IMR-90 (cell line): ENCODE measurements around the gene SKAP1. TPM values are rescaled to one million over a fixed set of nuclear protein-coding genes. Genes with fewer than 3 reads are reported as not detected.

Experiments used
- ATAC-seq: fragments of 200-7000 bp; cut with Tn5 transposase; 2 replicates; pipeline ENCODE4 v1.9.1; 2020; ENCODE audit warnings: low read depth, mild to moderate bottlenecking, moderate library complexity
- BruUV-seq: library from RNA; stranded (reverse); fragments of 400-500 nt; replicated peaks from 2 replicates; lab custom pipeline; 2021; lab: Mats Ljungman, UMichigan
- CTCF ChIA-PET: fragments of 300-600 bp; formaldehyde crosslinking; extraction: SDS; loops from one replicate; lab custom pipeline; 2021; ENCODE audit warnings: antibody characterized with exemption; lab: Yijun Ruan, JAX
- POLR2A ChIA-PET: fragments of 300-600 bp; sonication (Branson Sonifier 250); formaldehyde crosslinking; loops from one replicate; lab custom pipeline; 2022; ENCODE audit warnings: antibody characterized with exemption; ENCODE audit not compliant: unreplicated experiment; lab: Charles Lee
- DNase-seq: peaks from one replicate; pipeline ENCODE4 v3.0.0; 2013
- H2AFZ ChIP-seq: replicated peaks from 2 replicates; pipeline ENCODE3; 2013; ENCODE audit warnings: low read length, mild to moderate bottlenecking; ENCODE audit not compliant: poor library complexity
- H2AK5ac ChIP-seq: 2 replicates; pipeline ENCODE4 v1.6.1; 2013; ENCODE audit warnings: low read depth, low read length, inconsistent platforms
- H2AK9ac ChIP-seq: replicated peaks from 2 replicates; pipeline ENCODE3; 2013; ENCODE audit warnings: mild to moderate bottlenecking, low read depth, low read length, moderate library complexity; ENCODE audit not compliant: poor library complexity
- H2BK120ac ChIP-seq: 2 replicates; pipeline ENCODE4 v1.6.1; 2013; ENCODE audit warnings: low read depth, low read length, inconsistent platforms
- H2BK15ac ChIP-seq: 3 replicates; pipeline ENCODE4 v1.6.1; 2013; ENCODE audit warnings: low read depth, low read length, inconsistent platforms
- H2BK20ac ChIP-seq: 2 replicates; pipeline ENCODE4 v1.6.1; 2013; ENCODE audit warnings: low read depth, mild to moderate bottlenecking, inconsistent platforms, low read length, moderate library complexity
- H2BK5ac ChIP-seq: 2 replicates; pipeline ENCODE4 v1.6.1; 2013; ENCODE audit warnings: mild to moderate bottlenecking, low read depth, low read length, inconsistent platforms; ENCODE audit not compliant: poor library complexity, severe bottlenecking
- H3K14ac ChIP-seq: replicated peaks from 2 replicates; pipeline ENCODE4 v1.6.1; 2013; ENCODE audit warnings: low read depth, low read length, inconsistent platforms
- H3K18ac ChIP-seq: 2 replicates; pipeline ENCODE4 v1.6.1; 2013; ENCODE audit warnings: low read depth, low read length, control low read depth
- H3K23ac ChIP-seq: 2 replicates; pipeline ENCODE4 v1.6.1; 2013; ENCODE audit warnings: low read depth, low read length, inconsistent platforms
- H3K27ac ChIP-seq: 2 replicates; pipeline ENCODE4 v1.5.1; 2013; ENCODE audit warnings: mild to moderate bottlenecking, control low read depth, low read length; ENCODE audit not compliant: insufficient read depth
- H3K27me3 ChIP-seq: 2 replicates; pipeline ENCODE4 v1.6.1; 2013; ENCODE audit warnings: low read length; ENCODE audit not compliant: control insufficient read depth, insufficient read depth
- H3K36me3 ChIP-seq: 2 replicates; pipeline ENCODE4 v1.6.1; 2013; ENCODE audit warnings: low read length, mixed read lengths; ENCODE audit not compliant: control insufficient read depth, insufficient read depth
- H3K4ac ChIP-seq: 2 replicates; pipeline ENCODE4 v1.6.1; 2013; ENCODE audit warnings: low read depth, low read length, inconsistent platforms
- H3K4me1 ChIP-seq: 2 replicates; pipeline ENCODE4 v1.6.1; 2013; ENCODE audit warnings: low read length, mixed read lengths; ENCODE audit not compliant: control insufficient read depth, insufficient read depth
- H3K4me2 ChIP-seq: 2 replicates; pipeline ENCODE4 v1.6.1; 2013; ENCODE audit warnings: low read depth, mild to moderate bottlenecking, control low read depth, low read length, moderate library complexity
- H3K4me3 ChIP-seq: 2 replicates; pipeline ENCODE4 v1.5.1; 2013; ENCODE audit warnings: low read depth, mild to moderate bottlenecking, control low read depth, low read length, moderate library complexity; ENCODE audit not compliant: insufficient read depth
- H3K56ac ChIP-seq: 2 replicates; pipeline ENCODE4 v1.6.1; 2013; ENCODE audit warnings: low read length, inconsistent platforms; ENCODE audit not compliant: insufficient read depth; ENCODE audit errors: extremely low read depth
- H3K79me1 ChIP-seq, 2 experiments: 2 replicates each; pipeline ENCODE4 v1.6.1; 2013; ENCODE audit warnings: low read length in 2 of 2, inconsistent platforms in 1 of 2, low read depth in 1 of 2
- H3K9ac ChIP-seq: 2 replicates; pipeline ENCODE4 v1.6.1; 2013; ENCODE audit warnings: low read depth, low read length, control low read depth
- H3K9me1 ChIP-seq: 2 replicates; pipeline ENCODE4 v1.6.1; 2013; ENCODE audit warnings: low read length, inconsistent platforms; ENCODE audit not compliant: insufficient read depth
- H3K9me3 ChIP-seq: 2 replicates; pipeline ENCODE4 v1.6.1; 2013; ENCODE audit warnings: low read length; ENCODE audit not compliant: control insufficient read depth, insufficient read depth
- H4K20me1 ChIP-seq: 2 replicates; pipeline ENCODE4 v1.6.1; 2013; ENCODE audit warnings: low read length, inconsistent platforms; ENCODE audit not compliant: insufficient read depth
- H4K5ac ChIP-seq: 2 replicates; pipeline ENCODE4 v1.6.1; 2013; ENCODE audit warnings: mild to moderate bottlenecking, low read depth, low read length, control low read depth
- H4K8ac ChIP-seq, 2 experiments: 2 replicates each; pipeline ENCODE4 v1.6.1; 2013; ENCODE audit warnings: low read depth in 2 of 2, low read length in 2 of 2, control low read depth in 1 of 2, inconsistent platforms in 1 of 2
- H4K91ac ChIP-seq: 2 replicates; pipeline ENCODE4 v1.6.1; 2013; ENCODE audit warnings: low read depth, low read length, inconsistent platforms; ENCODE audit not compliant: insufficient read depth
- BHLHE40 ChIP-seq: fragments of 150-350 bp; IDR thresholded peaks from 2 replicates; pipeline ENCODE4 v1.6.1; 2016; ENCODE audit warnings: mild to moderate bottlenecking, low read depth, low read length
- CEBPB ChIP-seq: IDR thresholded peaks from 2 replicates; pipeline ENCODE4 v1.6.1; 2012; ENCODE audit warnings: low read depth, low read length, improper control_type of control experiment
- CHD1 ChIP-seq: IDR thresholded peaks from 2 replicates; pipeline ENCODE4 v1.6.1; 2012; ENCODE audit warnings: low read depth, low read length, improper control_type of control experiment
- ELK1 ChIP-seq: fragments of 150-350 bp; IDR thresholded peaks from 2 replicates; pipeline ENCODE4 v1.6.1; 2016; ENCODE audit warnings: low read depth, mild to moderate bottlenecking, low read length, moderate library complexity, borderline replicate concordance
- FOS ChIP-seq: fragments of 150-350 bp; IDR thresholded peaks from 2 replicates; pipeline ENCODE4 v1.6.1; 2016; ENCODE audit warnings: low read depth, low read length
- MAFK ChIP-seq: IDR thresholded peaks from 2 replicates; pipeline ENCODE4 v1.6.1; 2012; ENCODE audit warnings: low read depth, low read length, improper control_type of control experiment
- MAZ ChIP-seq: IDR thresholded peaks from 2 replicates; pipeline ENCODE4 v1.6.1; 2012; ENCODE audit warnings: low read depth, mild to moderate bottlenecking, low read length, improper control_type of control experiment, moderate library complexity, borderline replicate concordance
- MXI1 ChIP-seq: IDR thresholded peaks from 2 replicates; pipeline ENCODE4 v1.6.1; 2012; ENCODE audit warnings: low read depth, mild to moderate bottlenecking, low read length, moderate library complexity, borderline replicate concordance
- NFE2L2 ChIP-seq: fragments of 150-350 bp; IDR thresholded peaks from 2 replicates; pipeline ENCODE4 v1.6.1; 2016; ENCODE audit warnings: low read depth, mild to moderate bottlenecking, low read length
- POLR2A ChIP-seq: IDR thresholded peaks from 2 replicates; pipeline ENCODE4 v1.6.1; 2012; ENCODE audit warnings: mild to moderate bottlenecking, low read depth, low read length
- RAD21 ChIP-seq: IDR thresholded peaks from 2 replicates; pipeline ENCODE4 v1.6.1; 2012; ENCODE audit warnings: low read length, improper control_type of control experiment
- RCOR1 ChIP-seq: IDR thresholded peaks from 2 replicates; pipeline ENCODE4 v1.6.1; 2012; ENCODE audit warnings: mild to moderate bottlenecking, low read length, improper control_type of control experiment; ENCODE audit not compliant: insufficient replicate concordance
- RFX5 ChIP-seq: IDR thresholded peaks from 2 replicates; pipeline ENCODE4 v1.8.0; 2012; ENCODE audit warnings: low read depth, mild to moderate bottlenecking, low read length, moderate library complexity
- SMC3 ChIP-seq: fragments of 150-350 bp; IDR thresholded peaks from 2 replicates; pipeline ENCODE4 v1.6.1; 2016; ENCODE audit warnings: low read depth, mild to moderate bottlenecking, antibody characterized with exemption, low read length, moderate library complexity
- WGBS, 2 experiments: methylation state at CpG; one replicate each; pipeline versions ENCODE4 v1.1.5 to v1.1.7; 2013; ENCODE audit warnings: missing lambda C conversion rate in 2 of 2; ENCODE audit not compliant: insufficient read length in 1 of 2; ENCODE audit errors: extremely low coverage in 2 of 2; 5-methylcytosine and 5-hydroxymethylcytosine counted together
- dilution Hi-C: fragments of 300-500 bp; cut with HindIII; formaldehyde crosslinking; loops from one replicate; pipeline ENCODE4 v1.14.3; 2018; ENCODE audit warnings: low sequenced_read_pairs; ENCODE audit not compliant: unreplicated experiment
- in situ Hi-C: fragments of 300-500 bp; cut with MboI; formaldehyde crosslinking; loops from 3 replicates; pipeline ENCODE4 v1.14.3; 2019; ENCODE audit warnings: low sequenced_read_pairs, inconsistent platforms, mixed read lengths
- intact Hi-C: fragments of 100-400 bp; cut with micrococcal nuclease; formaldehyde crosslinking; loops from 2 replicates; pipeline ENCODE4 v1.10.0; 2022
- polyA plus RNA-seq, 3 experiments: library from polyadenylated mRNA; depleted of rRNA; stranded (reverse); fragments of >200 nt; gene quantifications; 2 replicates each; pipeline ENCODE4 v1.2.3, GENCODE V29; 2012; ENCODE audit warnings: low replicate concordance in 1 of 3
- total RNA-seq: library from RNA; depleted of rRNA; stranded (reverse); fragments of >200 nt; gene quantifications from 2 replicates; pipeline ENCODE4 v1.2.3, GENCODE V29; 2012
- TF ChIP-seq, protein P1 (sequence below): conservative IDR thresholded peaks from 2 replicates; pipeline ENCODE4 v1.5.1; 2012; ENCODE audit warnings: mild to moderate bottlenecking, low read depth, low read length, improper control_type of control experiment
- TF ChIP-seq, protein P2 (sequence below): fragments of 150-350 bp; IDR thresholded peaks from 2 replicates; pipeline ENCODE4 v1.6.1; 2017; ENCODE audit warnings: mild to moderate bottlenecking, antibody characterized with exemption, low read length, low read depth

Gene SKAP1
- total and polyA plus RNA-seq, 2 of the 4 experiments (the other 2 are of a cell fraction): not detected

GRCh38 chr17:48391444-48391843 is 38.6 kb downstream of the SKAP1 start:
- no peak overlapping the region for H2AK5ac ChIP-seq
- no peak overlapping the region for H2BK20ac ChIP-seq
- intact Hi-C loops (no loop called here), in situ Hi-C loops (loop anchor here (25.0 kb wide), 1 partner anchor 371 kb away; no protein-coding TSS in a partner anchor), dilution Hi-C loops (no loop called here)
- H3K27me3 ChIP-seq: peaks cover 48% of the 10 kb centered on the region
- no peak for DNase-seq
- no peaks in the 10 kb centered on the region for H3K9me3 ChIP-seq
- BruUV-seq: no TSS peak
- no peak overlapping the region for H4K8ac ChIP-seq
- H3K36me3 ChIP-seq: no peaks in the 10 kb centered on the region
- no peak overlapping the region for H3K18ac ChIP-seq
- no peak overlapping the region for H2AFZ ChIP-seq
- H2BK15ac ChIP-seq: no peak overlapping the region
- WGBS, 2 experiments: no CpG with 5 or more reads among the region's 1 CpG
- H4K20me1 ChIP-seq: no peaks in the 10 kb centered on the region
- ChIA-PET POLR2A (interaction anchor here (0.6 kb wide), 1 partner anchor 72 kb away, joined by 10 read pairs; no protein-coding TSS in a partner anchor), CTCF (interaction anchor here (0.6 to 1.2 kb wide), 2 partner anchors 16 to 665 kb away, joined by 3 read pairs; no protein-coding TSS in a partner anchor)
- no peaks in the 10 kb centered on the region for H3K79me1 ChIP-seq
- no peak overlapping the region for H3K4me3 ChIP-seq
- no peak overlapping the region for H3K14ac ChIP-seq
- no peak overlapping the region for H3K23ac ChIP-seq
- H2BK120ac ChIP-seq: no peak overlapping the region
- TF ChIP-seq RFX5 (no peak), CEBPB (no peak), ELK1 (no peak), POLR2A (no peak), RCOR1 (no peak), SMC3 (no peak), CHD1 (no peak), FOS (no peak), MAZ (no peak), BHLHE40 (no peak), MAFK (no peak), MXI1 (no peak), RAD21 (no peak), NFE2L2 (no peak)
- TF ChIP-seq, protein P1, sequence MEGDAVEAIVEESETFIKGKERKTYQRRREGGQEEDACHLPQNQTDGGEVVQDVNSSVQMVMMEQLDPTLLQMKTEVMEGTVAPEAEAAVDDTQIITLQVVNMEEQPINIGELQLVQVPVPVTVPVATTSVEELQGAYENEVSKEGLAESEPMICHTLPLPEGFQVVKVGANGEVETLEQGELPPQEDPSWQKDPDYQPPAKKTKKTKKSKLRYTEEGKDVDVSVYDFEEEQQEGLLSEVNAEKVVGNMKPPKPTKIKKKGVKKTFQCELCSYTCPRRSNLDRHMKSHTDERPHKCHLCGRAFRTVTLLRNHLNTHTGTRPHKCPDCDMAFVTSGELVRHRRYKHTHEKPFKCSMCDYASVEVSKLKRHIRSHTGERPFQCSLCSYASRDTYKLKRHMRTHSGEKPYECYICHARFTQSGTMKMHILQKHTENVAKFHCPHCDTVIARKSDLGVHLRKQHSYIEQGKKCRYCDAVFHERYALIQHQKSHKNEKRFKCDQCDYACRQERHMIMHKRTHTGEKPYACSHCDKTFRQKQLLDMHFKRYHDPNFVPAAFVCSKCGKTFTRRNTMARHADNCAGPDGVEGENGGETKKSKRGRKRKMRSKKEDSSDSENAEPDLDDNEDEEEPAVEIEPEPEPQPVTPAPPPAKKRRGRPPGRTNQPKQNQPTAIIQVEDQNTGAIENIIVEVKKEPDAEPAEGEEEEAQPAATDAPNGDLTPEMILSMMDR: no peak
- TF ChIP-seq, protein P2, sequence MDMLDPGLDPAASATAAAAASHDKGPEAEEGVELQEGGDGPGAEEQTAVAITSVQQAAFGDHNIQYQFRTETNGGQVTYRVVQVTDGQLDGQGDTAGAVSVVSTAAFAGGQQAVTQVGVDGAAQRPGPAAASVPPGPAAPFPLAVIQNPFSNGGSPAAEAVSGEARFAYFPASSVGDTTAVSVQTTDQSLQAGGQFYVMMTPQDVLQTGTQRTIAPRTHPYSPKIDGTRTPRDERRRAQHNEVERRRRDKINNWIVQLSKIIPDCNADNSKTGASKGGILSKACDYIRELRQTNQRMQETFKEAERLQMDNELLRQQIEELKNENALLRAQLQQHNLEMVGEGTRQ: no peak
- no peak overlapping the region for H2AK9ac ChIP-seq
- no peak overlapping the region for H3K9ac ChIP-seq
- no peak overlapping the region for H3K56ac ChIP-seq
- ATAC-seq: no peak
- no peaks in the 10 kb centered on the region for H3K4me1 ChIP-seq
- no peak overlapping the region for H2BK5ac ChIP-seq
- no peak overlapping the region for H3K4ac ChIP-seq
- H4K5ac ChIP-seq: no peak overlapping the region
- no peak overlapping the region for H4K91ac ChIP-seq
- no peaks in the 10 kb centered on the region for H3K9me1 ChIP-seq
- H3K4me2 ChIP-seq: no peak overlapping the region
- no peak overlapping the region for H3K27ac ChIP-seq
